Fibroblast of the aortic adventitia (primary cell): ENCODE data around the gene CCDC146. TPM values are rescaled to one million over a fixed set of nuclear protein-coding genes. Genes with fewer than 3 reads are reported as not detected.

ENCODE experiments used
- DNase-seq: peaks from one replicate; pipeline ENCODE4 v3.0.0-alpha.2; 2010; ENCODE audit warnings: low read depth
- H3K4me3 ChIP-seq: 2 replicates; pipeline ENCODE4 v1.5.1; 2011; ENCODE audit warnings: low read depth, mild to moderate bottlenecking, control low read depth, low read length, moderate library complexity
- CTCF ChIP-seq: IDR thresholded peaks from 2 replicates; pipeline ENCODE4 v1.5.1; 2011; ENCODE audit warnings: mild to moderate bottlenecking, low read length, control low read depth, inconsistent platforms; ENCODE audit not compliant: insufficient read depth
- total RNA-seq: library from RNA; depleted of rRNA; stranded (reverse); fragments of >200 nt; gene quantifications from 2 replicates; pipeline ENCODE4 v1.2.3, GENCODE V29; 2012; ENCODE audit warnings: low replicate concordance

CCDC146 gene
- total RNA-seq, 1 donor, result 1.4 TPM

- H3K4me3 ChIP-seq, result no peak overlapping the region
- DNase-seq, result no peak
- TF ChIP-seq CTCF, result no peak
Measured at GRCh38 chr7:77295549-77295948, 173.1 kb downstream of the CCDC146 start.

- no peak for DNase-seq
- no peak for TF ChIP-seq CTCF
Measured at GRCh38 chr7:77306231-77307067, 184.0 kb downstream of the CCDC146 start.

DNA sequence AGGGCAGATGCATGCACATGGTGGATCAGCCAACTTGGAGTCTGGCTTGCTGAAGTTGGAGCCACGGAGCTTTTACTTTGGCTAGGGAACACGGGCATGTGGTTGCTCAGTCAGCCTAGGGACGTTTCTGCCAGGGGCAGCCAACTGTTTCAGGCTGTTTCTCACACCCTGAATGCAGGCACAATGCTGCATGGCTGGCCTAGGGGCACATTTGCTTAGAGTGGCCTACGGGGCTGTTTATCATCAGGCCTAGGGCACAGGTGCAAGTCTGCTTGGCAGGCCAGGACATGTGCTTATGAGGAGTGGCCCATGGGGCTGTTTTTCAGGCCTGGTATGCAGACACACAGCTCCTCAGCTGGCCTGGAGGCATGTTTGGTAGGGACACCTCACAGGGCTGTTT is 186.4 kb downstream of the CCDC146 start:
- DNase-seq, result no peak
- no peak for TF ChIP-seq CTCF

More at GRCh38 chr7:77306231-77307067, 184.0 kb downstream of the CCDC146 start:
- H3K4me3 ChIP-seq, result no peak overlapping the region

GRCh38 chr7:77309714-77310220 is 187.4 kb downstream of the CCDC146 start:
- no peak for DNase-seq
- no peak for TF ChIP-seq CTCF
- no peak overlapping the region for H3K4me3 ChIP-seq

More for the DNA sequence above, 186.4 kb downstream of the CCDC146 start:
- no peak overlapping the region for H3K4me3 ChIP-seq

- TF ChIP-seq CTCF, result no peak
- DNase-seq, result no peak
- no peak overlapping the region for H3K4me3 ChIP-seq
Measured at GRCh38 chr7:77310982-77311381, 188.6 kb downstream of the CCDC146 start.

- no peak for DNase-seq
- H3K4me3 ChIP-seq, result no peak overlapping the region
- no peak for TF ChIP-seq CTCF
Measured at GRCh38 chr7:77313085-77313484, 190.7 kb downstream of the CCDC146 start.
